Right lobe of liver (tissue), 6 donors: ENCODE results near the gene TEN1. TPM values are rescaled to one million over a fixed set of nuclear protein-coding genes. Genes with fewer than 3 reads are reported as not detected.
A peak's percentile ranks its signal among the peaks of the same experiment; 100 is the strongest.

Experiments used
- ATAC-seq, 4 donors: fragments of 200-7000 bp; cut with Tn5 transposase; one replicate each; pipeline ENCODE4 v1.9.1; 2020; ENCODE audit warnings: mild to moderate bottlenecking in 4 of 4, moderate library complexity in 4 of 4
- DNase-seq, 3 donors: peaks; one replicate each; pipeline ENCODE4 v3.0.0-alpha.2; 2020
- H3K27ac ChIP-seq, 3 donors: fragments of 200-600 bp; one replicate each; pipeline ENCODE4 v1.8.0; 2022
- H3K27me3 ChIP-seq, 2 donors: fragments of 200-600 bp; one replicate each; pipeline ENCODE4 v1.8.0; 2022
- H3K36me3 ChIP-seq, 4 donors: fragments of 200-600 bp; sonication (generic) in 1 of 4; one replicate each; pipeline versions ENCODE4 v1.5.1 to v1.8.0; 2017 to 2022; ENCODE audit warnings: control low read depth in 1 of 4
- H3K4me1 ChIP-seq, 4 donors: fragments of 200-600 bp; sonication (generic) in 1 of 4; one replicate each; pipeline versions ENCODE4 v1.5.1 to v1.8.0; 2017 to 2022; ENCODE audit warnings: control low read depth in 1 of 4
- H3K4me3 ChIP-seq, 3 donors: fragments of 200-600 bp; one replicate each; pipeline ENCODE4 v1.8.0; 2022
- H3K9me3 ChIP-seq, 4 donors: fragments of 200-600 bp; sonication (generic) in 1 of 4; one replicate each; pipeline versions ENCODE4 v1.5.1 to v1.8.0; 2017 to 2022; ENCODE audit warnings: control low read depth in 1 of 4
- CTCF ChIP-seq, 4 donors: fragments of 200-600 bp in 3 of 4; fragments of 450-650 bp in 1 of 4; IDR thresholded peaks; one replicate each; pipeline versions ENCODE4 v1.5.1 to v1.8.0; 2016 to 2022; ENCODE audit warnings: antibody characterized with exemption in 4 of 4, mild to moderate bottlenecking in 2 of 4
- POLR2A ChIP-seq: fragments of 450-650 bp; IDR thresholded peaks from one replicate; pipeline ENCODE4 v1.6.1; 2017; ENCODE audit warnings: antibody characterized with exemption, mild to moderate bottlenecking
- WGBS: methylation state at CpG from one replicate; pipeline ENCODE4 v1.1.6; 2018; ENCODE audit warnings: low coverage, low lambda C conversion rate; ENCODE audit not compliant: insufficient coverage; ENCODE audit errors: missing lambda C conversion rate; 5-methylcytosine and 5-hydroxymethylcytosine counted together
- intact Hi-C, 2 donors: fragments of 100-400 bp; cut with DNase I; formaldehyde crosslinking; loops; one replicate each; pipeline versions ENCODE4 v1.11.2 to v1.14.1; 2022
- total RNA-seq, 6 experiments: library from RNA; depleted of rRNA in 2 of 6; stranded (reverse); fragments of >200 nt in 2 of 6; fragmentation: NEBNext Ultra II Directional in 3 of 6; extraction: Animal tissue kit (Norgen Biotek cat#: 25700) in 3 of 6; gene quantifications; one replicate each; pipeline versions ENCODE4 v1.1.0 to v1.2.4, GENCODE V29; 2016 to 2023
- donor health status: DM: no; HTN: yes; CAD: no.
- donor health status: DM: no; HTN: no; CAD: no.
- donor health status: DM: no; HTN: no; CAD: no.
- donor health status: DM: no; HTN: yes; CAD: no.
- donor health status: DM: no; HTN: yes; CAD: no.

TEN1 gene
- total RNA-seq, 6 experiments from 2014 or later = 6.9 to 25.2 (median 14.1) TPM

- ATAC-seq (no peak), DNase-seq (no peak)
- TF ChIP-seq POLR2A (no peak), CTCF (IDR thresholded peaks at IDR 0.05) (no peak)
- H3K9me3 ChIP-seq = no peaks in the 10 kb centered on the region
- H3K4me1 ChIP-seq = peaks cover 0 to 6% (median 2%) of the 10 kb centered on the region in 4 donors
- WGBS = 51% methylated on average over 2 of the region's 2 CpGs
- no peak overlapping the region for H3K4me3 ChIP-seq
- H3K27me3 ChIP-seq = no peaks in the 10 kb centered on the region
- H3K36me3 ChIP-seq = peaks cover 15 to 54% (median 34%) of the 10 kb centered on the region in 4 donors
- H3K27ac ChIP-seq = no peak overlapping the region
- intact Hi-C loops = no loop called here
Measured at GRCh38 chr17:75945211-75945610, 33.8 kb upstream of the TEN1 start.

GRCh38 chr17:75950421-75950820, 28.6 kb upstream of the TEN1 start:
- Histone ChIP-seq H3K27me3 (no peaks in the 10 kb centered on the region), H3K27ac (no peak overlapping the region), H3K9me3 (no peaks in the 10 kb centered on the region), H3K36me3 (peaks cover 37 to 98% (median 67%) of the 10 kb centered on the region in 4 donors), H3K4me1 (no peaks in the 10 kb centered on the region), H3K4me3 (no peak overlapping the region)
- 89% methylated on average over 6 of the region's 6 CpGs for WGBS
- intact Hi-C loops = no loop called here
- DNase-seq (no peak), ATAC-seq (no peak)
- TF ChIP-seq CTCF (IDR thresholded peaks at IDR 0.05) (no peak), POLR2A (no peak)

GRCh38 chr17:75950855-75951554, 28.0 kb upstream of the TEN1 start:
- no peak for TF ChIP-seq CTCF (IDR thresholded peaks at IDR 0.05)
- TF ChIP-seq POLR2A = no peak
- Histone ChIP-seq H3K27me3 (no peaks in the 10 kb centered on the region), H3K27ac (no peak overlapping the region), H3K4me3 (no peak overlapping the region), H3K9me3 (no peaks in the 10 kb centered on the region), H3K4me1 (no peaks in the 10 kb centered on the region), H3K36me3 (peaks cover 38 to 98% (median 68%) of the 10 kb centered on the region in 4 donors)
- no peak for DNase-seq
- ATAC-seq = no peak
- intact Hi-C loops = no loop called here
- WGBS = 84% methylated on average over 5 of the region's 8 CpGs

GRCh38 chr17:75959051-75959838, 19.8 kb upstream of the TEN1 start:
- Histone ChIP-seq H3K36me3 (peaks cover 15 to 46% (median 23%) of the 10 kb centered on the region in 4 donors), H3K27ac (peak overlapping the region in 2 of 3 donors; percentile 23 to 48)
- intact Hi-C loops = no loop called here

More at GRCh38 chr17:75959051-75959838, 19.8 kb upstream of the TEN1 start:
- ATAC-seq = peak; percentile 70 to 83 (median 76)
- no peaks in the 10 kb centered on the region for H3K9me3 ChIP-seq
- no peak overlapping the region for H3K4me3 ChIP-seq
- no peak for DNase-seq
- no peaks in the 10 kb centered on the region for H3K27me3 ChIP-seq
- H3K4me1 ChIP-seq = peaks cover 0 to 27% (median 13%) of the 10 kb centered on the region in 4 donors
- 31% methylated on average over 8 of the region's 8 CpGs for WGBS
- no peak for TF ChIP-seq CTCF (IDR thresholded peaks at IDR 0.05)
- no peak for TF ChIP-seq POLR2A
